GM12878 (cell line): Measurements from ENCODE around the gene VPS8. TPM values are rescaled to one million over a fixed set of nuclear protein-coding genes. Genes with fewer than 3 reads are reported as not detected.

ENCODE experiments used
- ATAC-seq: fragments of 200-7000 bp; cut with Tn5 transposase; 3 replicates; pipeline ENCODE4 v1.9.1; 2020; ENCODE audit warnings: mild to moderate bottlenecking, moderate library complexity
- BruUV-seq: library from RNA; stranded (reverse); fragments of 400-500 nt; replicated peaks from 2 replicates; lab custom pipeline; 2021; lab: Mats Ljungman, UMichigan
- CTCF ChIA-PET: fragments of 300-600 bp; sonication (Branson Sonifier 250); formaldehyde crosslinking; extraction: SDS; loops from one replicate; lab custom pipeline; 2021; ENCODE audit warnings: inconsistent platforms; lab: Yijun Ruan, JAX
- POLR2A ChIA-PET: fragments of 350-600 bp; formaldehyde crosslinking; extraction: SDS; loops from one replicate; lab custom pipeline; 2021; ENCODE audit warnings: inconsistent platforms; lab: Charles Lee
- RAD21 ChIA-PET: fragments of 300-600 bp; sonication (Branson Sonifier 250); formaldehyde crosslinking; loops from one replicate; lab custom pipeline; 2023; ENCODE audit warnings: antibody characterized with exemption; ENCODE audit not compliant: unreplicated experiment; lab: Charles Lee
- SMC1A ChIA-PET: fragments of 300-600 bp; sonication (Branson Sonifier 250); formaldehyde crosslinking; loops from one replicate; lab custom pipeline; 2023; ENCODE audit not compliant: unreplicated experiment, uncharacterized antibody; lab: Charles Lee
- DNase-seq: peaks from one replicate; pipeline ENCODE4 v3.0.0-alpha.2; 2011; ENCODE audit warnings: low read depth, low spot score
- FAIRE-seq: peaks from 3 replicates; lab custom pipeline; 2011; peaks lifted over from hg19 to GRCh38; lab: Jason Lieb, UNC
- H2AFZ ChIP-seq: 2 replicates; pipeline ENCODE4 v1.6.0; 2011; ENCODE audit warnings: low read depth, low read length, control low read depth; ENCODE audit not compliant: control insufficient read depth
- H3K27ac ChIP-seq: 2 replicates; pipeline ENCODE4 v1.5.1; 2011; ENCODE audit warnings: control low read depth; ENCODE audit not compliant: control insufficient read depth, insufficient read depth
- H3K27me3 ChIP-seq, 2 experiments: replicated peaks in 1 of 2; 2 replicates each; pipeline versions ENCODE4 v1.6.0 to v1.6.1; 2011; ENCODE audit warnings: low read length in 1 of 2; ENCODE audit not compliant: control insufficient read depth in 2 of 2, insufficient read depth in 2 of 2
- H3K36me3 ChIP-seq, 2 experiments: 2 replicates each; pipeline ENCODE4 v1.5.1; 2011; ENCODE audit warnings: low read length in 1 of 2; ENCODE audit not compliant: control insufficient read depth in 2 of 2, insufficient read depth in 2 of 2
- H3K4me1 ChIP-seq: 2 replicates; pipeline ENCODE4 v1.6.1; 2011; ENCODE audit warnings: mild to moderate bottlenecking, low read length, moderate library complexity, mixed read lengths; ENCODE audit not compliant: control insufficient read depth, insufficient read depth
- H3K4me2 ChIP-seq: 2 replicates; pipeline ENCODE4 v1.6.0; 2011; ENCODE audit warnings: control low read depth; ENCODE audit not compliant: control insufficient read depth, insufficient read depth
- H3K4me3 ChIP-seq: fragments of 200-600 bp; sonication (generic); 2 replicates; pipeline ENCODE4 v1.5.1; 2016
- H3K79me2 ChIP-seq: 2 replicates; pipeline ENCODE4 v1.6.0; 2011; ENCODE audit warnings: low read length; ENCODE audit not compliant: control insufficient read depth, insufficient read depth
- H3K9ac ChIP-seq: 2 replicates; pipeline ENCODE4 v1.8.0; 2011; ENCODE audit warnings: low read length, control low read depth, mixed read lengths; ENCODE audit not compliant: control insufficient read depth, insufficient read depth
- H3K9me3 ChIP-seq: replicated peaks from 3 replicates; pipeline ENCODE4 v1.5.1; 2011; ENCODE audit warnings: mild to moderate bottlenecking, low read length; ENCODE audit not compliant: control insufficient read depth, insufficient read depth
- H4K20me1 ChIP-seq: 2 replicates; pipeline ENCODE4 v1.6.0; 2011; ENCODE audit not compliant: control insufficient read depth, insufficient read depth
- ASH2L ChIP-seq: fragments of 300-600, 200-600 bp; sonication (generic); IDR thresholded peaks from 2 replicates; pipeline ENCODE4 v1.6.1; 2017; ENCODE audit warnings: low read depth, mild to moderate bottlenecking, borderline replicate concordance
- FOS ChIP-seq: IDR thresholded peaks from 3 replicates; pipeline ENCODE4 v1.6.1; 2011; ENCODE audit warnings: borderline replicate concordance; ENCODE audit not compliant: insufficient read length; ENCODE audit errors: extremely low read depth
- HDGF ChIP-seq: fragments of 450-650 bp; IDR thresholded peaks from 2 replicates; pipeline ENCODE4 v1.6.1; 2016; ENCODE audit warnings: antibody characterized with exemption
- KLF5 ChIP-seq: fragments of 450-650 bp; IDR thresholded peaks from 2 replicates; pipeline ENCODE4 v1.6.1; 2014; ENCODE audit warnings: mild to moderate bottlenecking; ENCODE audit not compliant: partially characterized antibody
- MTA2 ChIP-seq: fragments of 450-650 bp; IDR thresholded peaks from 2 replicates; pipeline ENCODE4 v1.6.1; 2016; ENCODE audit warnings: low read depth, mild to moderate bottlenecking, moderate library complexity
- NBN ChIP-seq: fragments of 450-650 bp; IDR thresholded peaks from 2 replicates; pipeline ENCODE4 v1.6.1; 2016
- NFYA ChIP-seq: IDR thresholded peaks from 2 replicates; pipeline ENCODE4 v1.6.1; 2011; ENCODE audit warnings: low read depth, mild to moderate bottlenecking, low read length, improper control_type of control experiment, borderline replicate concordance
- RELA ChIP-seq: fragments of 450-650 bp; IDR thresholded peaks from 2 replicates; pipeline ENCODE4 v1.8.0; 2014; ENCODE audit warnings: borderline replicate concordance; ENCODE audit not compliant: partially characterized antibody
- SKIL ChIP-seq: fragments of 450-650 bp; IDR thresholded peaks from 2 replicates; pipeline ENCODE4 v1.6.1; 2017; ENCODE audit warnings: mild to moderate bottlenecking, low read depth, inconsistent platforms; ENCODE audit not compliant: poor library complexity, severe bottlenecking
- SREBF2 ChIP-seq: IDR thresholded peaks from 2 replicates; pipeline ENCODE4 v1.6.1; 2012; ENCODE audit warnings: mild to moderate bottlenecking, low read length
- SRF ChIP-seq, 2 experiments: IDR thresholded peaks; 2 replicates each; pipeline ENCODE4 v1.6.1; 2011; ENCODE audit warnings: low read depth in 2 of 2, low read length in 2 of 2, mild to moderate bottlenecking in 1 of 2, moderate library complexity in 1 of 2
- TBL1XR1 ChIP-seq: IDR thresholded peaks from 2 replicates; pipeline ENCODE4 v1.6.1; 2012; ENCODE audit warnings: low read depth, low read length, improper control_type of control experiment
- TCF3 ChIP-seq: IDR thresholded peaks from 2 replicates; pipeline ENCODE4 v1.6.1; 2012; ENCODE audit warnings: low read depth, mild to moderate bottlenecking, low read length, borderline replicate concordance; ENCODE audit not compliant: insufficient read depth
- ZNF687 ChIP-seq: fragments of 450-650 bp; IDR thresholded peaks from 2 replicates; pipeline ENCODE4 v1.6.1; 2017; ENCODE audit warnings: mild to moderate bottlenecking, moderate library complexity
- ZZZ3 ChIP-seq: IDR thresholded peaks from 2 replicates; pipeline ENCODE4 v1.6.1; 2011; ENCODE audit warnings: low read depth; ENCODE audit not compliant: control insufficient read depth, insufficient read length
- WGBS: methylation state at CpG from one replicate; pipeline ENCODE4 v1.1.6; 2016; ENCODE audit warnings: low lambda C conversion rate; ENCODE audit not compliant: insufficient replicate concordance, insufficient coverage; ENCODE audit errors: missing lambda C conversion rate; 5-methylcytosine and 5-hydroxymethylcytosine counted together
- in situ Hi-C: fragments of 300-500 bp; cut with MboI; formaldehyde crosslinking; loops from 9 replicates; pipeline ENCODE4 v1.14.3; 2018; ENCODE audit warnings: mixed read lengths
- intact Hi-C: fragments of 100-400 bp; cut with micrococcal nuclease; formaldehyde crosslinking; loops from one replicate; pipeline ENCODE4 v1.14.2; 2022; ENCODE audit not compliant: unreplicated experiment
- polyA plus RNA-seq, 11 experiments: library from polyadenylated mRNA; depleted of rRNA in 4 of 11; unstranded in 6 of 11; stranded (reverse) in 5 of 11; fragments of >200 nt; fragmentation: Nextera tagmentation in 4 of 11; fragmentation: Illumina TruSeq in 1 of 11; extraction: Ambion mirVana in 4 of 11; extraction: Trizol in 1 of 11; gene quantifications; 1 replicate in 1 of 11; 2 replicates in 10 of 11; pipeline versions ENCODE4 v1.2.1 to v1.2.3, GENCODE V29; 2011 to 2016; ENCODE audit warnings: inconsistent platforms in 2 of 11, missing spikeins in 2 of 11, low read depth in 1 of 11
- total RNA-seq, 4 experiments: library from RNA; depleted of rRNA in 3 of 4; stranded (reverse); fragments of >200 nt in 3 of 4; fragmentation: Illumina TruSeq in 1 of 4; extraction: Trizol in 1 of 4; gene quantifications; 2 replicates each; pipeline versions ENCODE4 v1.2.1 to v1.2.3, GENCODE V29; 2013 to 2021

VPS8 gene
- total and polyA plus RNA-seq, 10 of the 15 experiments (the other 5 are each of a cell fraction or from before 2014, with no cell fraction given), result 8.9 to 34.7 (median 20.9) TPM

GRCh38 chr3:184937611-184938010 is 125.6 kb downstream of the VPS8 start:
- RAD21 ChIA-PET, result no interaction called here
- SMC1A ChIA-PET, result interaction anchor here (1.2 kb wide), 1 partner anchor 240 kb away, joined by 3 read pairs; no protein-coding TSS in a partner anchor
- H3K27me3 ChIP-seq, result no peaks in the 10 kb centered on the region
- H3K9me3 ChIP-seq, result no peaks in the 10 kb centered on the region
- in situ Hi-C loops (no loop called here), intact Hi-C loops (no loop called here)
- POLR2A ChIA-PET, result no interaction called here
- H4K20me1 ChIP-seq, result no peaks in the 10 kb centered on the region
- no peaks in the 10 kb centered on the region for H3K79me2 ChIP-seq
- H3K36me3 ChIP-seq, result no peaks in the 10 kb centered on the region; a peak in 2 of 4 replicates
- TF ChIP-seq NFYA, result no peak
- no peak for TF ChIP-seq KLF5
- TF ChIP-seq NBN, result no peak
- TF ChIP-seq ASH2L, result no peak
- no peak for TF ChIP-seq TBL1XR1
- no peak for TF ChIP-seq ZNF687
- no peak for TF ChIP-seq SREBF2
- TF ChIP-seq MTA2, result no peak
- no peak for TF ChIP-seq RELA
- no peak for TF ChIP-seq SKIL
- no peak for TF ChIP-seq SRF (IDR thresholded peaks at IDR 0.05; ENCODE audit: low read depth in 2 of 2, low read length in 2 of 2)
- no peak for TF ChIP-seq HDGF
- no peak for TF ChIP-seq TCF3
- no peak for TF ChIP-seq FOS
- no peak for TF ChIP-seq ZZZ3
- H3K27ac ChIP-seq, result no peak overlapping the region
- H3K4me3 ChIP-seq, result no peak overlapping the region
- 85% methylated on average over 4 of the region's 4 CpGs for WGBS
- DNase-seq, result no peak
- peak; percentile 7 for FAIRE-seq
- H3K9ac ChIP-seq, result no peak overlapping the region
- H3K4me1 ChIP-seq, result no peaks in the 10 kb centered on the region
- CTCF ChIA-PET, result interaction anchor here (1.0 to 1.1 kb wide), 2 partner anchors 11 to 34 kb away, joined by 3 read pairs; no protein-coding TSS in a partner anchor
- no TSS peak for BruUV-seq
- ATAC-seq, result no peak
- H3K4me2 ChIP-seq, result no peak overlapping the region
- H2AFZ ChIP-seq, result no peak overlapping the region
